Effector memory CD4-positive, alpha-beta T cell (primary cell): Measurements from ENCODE around the gene RHOF.
"Not testable (repeated sequence)": the region's sequence is repeated elsewhere in the genome, so short reads cannot be mapped to it uniquely, and the experiment has no call there.

ENCODE experiments used
- DNase-seq, 3 donors: peaks; one replicate each; pipeline ENCODE4 v3.0.0-alpha.2; 2020
- H3K27ac ChIP-seq: 2 replicates; pipeline ENCODE4 v1.7.0; 2013; ENCODE audit warnings: mild to moderate bottlenecking, low read length, moderate library complexity; ENCODE audit not compliant: insufficient read depth, poor library complexity, severe bottlenecking
- H3K27me3 ChIP-seq: replicated peaks from 2 replicates; pipeline ENCODE4 v1.7.0; 2013; ENCODE audit warnings: mild to moderate bottlenecking, low read length; ENCODE audit not compliant: insufficient read depth, control insufficient read depth, poor library complexity, severe bottlenecking
- H3K36me3 ChIP-seq: 2 replicates; pipeline ENCODE4 v1.7.0; 2013; ENCODE audit warnings: mild to moderate bottlenecking, low read length, moderate library complexity; ENCODE audit not compliant: control insufficient read depth, insufficient read depth
- H3K4me1 ChIP-seq: 2 replicates; pipeline ENCODE4 v1.7.0; 2013; ENCODE audit warnings: low read length, mild to moderate bottlenecking; ENCODE audit not compliant: control insufficient read depth, insufficient read depth, poor library complexity, severe bottlenecking
- H3K4me3 ChIP-seq: 2 replicates; pipeline ENCODE4 v1.7.0; 2013; ENCODE audit warnings: low read length, low read depth, mild to moderate bottlenecking; ENCODE audit not compliant: insufficient read depth, poor library complexity, severe bottlenecking
- H3K9me3 ChIP-seq: 2 replicates; pipeline ENCODE4 v1.7.0; 2013; ENCODE audit warnings: mild to moderate bottlenecking, low read length, moderate library complexity; ENCODE audit not compliant: control insufficient read depth

RHOF gene

GRCh38 chr12:121748218-121748570 is 45.3 kb downstream of the RHOF start:
- no peak for DNase-seq
- no peaks in the 10 kb centered on the region for H3K9me3 ChIP-seq
- peaks cover 6% of the 10 kb centered on the region for H3K4me1 ChIP-seq
- H3K27ac ChIP-seq, result no peak overlapping the region
- no peak overlapping the region for H3K4me3 ChIP-seq
- no peaks in the 10 kb centered on the region for H3K36me3 ChIP-seq
- H3K27me3 ChIP-seq, result no peaks in the 10 kb centered on the region

GRCh38 chr12:121745545-121745944 is 47.9 kb downstream of the RHOF start:
- not testable (repeated sequence) for H3K36me3 ChIP-seq, H3K27me3 ChIP-seq, H3K4me1 ChIP-seq, H3K9me3 ChIP-seq, H3K4me3 ChIP-seq, H3K27ac ChIP-seq, DNase-seq

GRCh38 chr12:121741743-121742142 is 51.7 kb downstream of the RHOF start:
- H3K4me1 ChIP-seq, result no peaks in the 10 kb centered on the region
- H3K9me3 ChIP-seq, result no peaks in the 10 kb centered on the region
- no peak for DNase-seq
- no peaks in the 10 kb centered on the region for H3K27me3 ChIP-seq
- H3K27ac ChIP-seq, result no peak overlapping the region
- no peaks in the 10 kb centered on the region for H3K36me3 ChIP-seq
- no peak overlapping the region for H3K4me3 ChIP-seq

GRCh38 chr12:121740847-121741246 is 52.6 kb downstream of the RHOF start:
- H3K4me1 ChIP-seq, result no peaks in the 10 kb centered on the region
- H3K36me3 ChIP-seq, result no peaks in the 10 kb centered on the region
- no peak overlapping the region for H3K27ac ChIP-seq
- H3K27me3 ChIP-seq, result no peaks in the 10 kb centered on the region
- DNase-seq, result no peak
- no peaks in the 10 kb centered on the region for H3K9me3 ChIP-seq
- no peak overlapping the region for H3K4me3 ChIP-seq

GRCh38 chr12:121738340-121738858 is 55.1 kb downstream of the RHOF start:
- H3K27me3 ChIP-seq, result no peaks in the 10 kb centered on the region
- no peaks in the 10 kb centered on the region for H3K36me3 ChIP-seq
- H3K4me1 ChIP-seq, result no peaks in the 10 kb centered on the region
- no peaks in the 10 kb centered on the region for H3K9me3 ChIP-seq
- no peak overlapping the region for H3K4me3 ChIP-seq
- H3K27ac ChIP-seq, result no peak overlapping the region
- no peak for DNase-seq

GRCh38 chr12:121733849-121734248 is 59.6 kb downstream of the RHOF start:
- DNase-seq, result no peak
- Histone ChIP-seq H3K4me3 (no peak overlapping the region), H3K27me3 (no peaks in the 10 kb centered on the region), H3K4me1 (no peaks in the 10 kb centered on the region), H3K9me3 (no peaks in the 10 kb centered on the region), H3K27ac (no peak overlapping the region), H3K36me3 (no peaks in the 10 kb centered on the region)

- Histone ChIP-seq H3K9me3 (no peaks in the 10 kb centered on the region), H3K4me3 (no peak overlapping the region), H3K4me1 (no peaks in the 10 kb centered on the region), H3K27me3 (no peaks in the 10 kb centered on the region), H3K27ac (no peak overlapping the region), H3K36me3 (no peaks in the 10 kb centered on the region)
- no peak for DNase-seq
These were observed 62.0 kb downstream of the RHOF start for GRCh38 chr12:121731473-121731872.

GRCh38 chr12:121729021-121729420 is 64.5 kb downstream of the RHOF start:
- no peaks in the 10 kb centered on the region for H3K27me3 ChIP-seq
- H3K36me3 ChIP-seq, result no peaks in the 10 kb centered on the region
- DNase-seq, result no peak
- no peaks in the 10 kb centered on the region for H3K4me1 ChIP-seq
- H3K4me3 ChIP-seq, result no peak overlapping the region
- no peak overlapping the region for H3K27ac ChIP-seq
- H3K9me3 ChIP-seq, result no peaks in the 10 kb centered on the region
